ENCODE results near the gene ACSM5. TPM values are rescaled to one million over a fixed set of nuclear protein-coding genes. Genes with fewer than 3 reads are reported as not detected.

ACSM5 gene
- total and polyA plus RNA-seq, 2 of the 8 experiments (the other 6 are each of a cell fraction or from before 2014, with no cell fraction given) = not detected

- Histone ChIP-seq H3K4ac (replicated peaks; ENCODE audit: insufficient read length, low read depth, low read length) (no peak overlapping the region), H2BK12ac (ENCODE audit: low read depth, low read length) (no peak overlapping the region), H3K23ac (ENCODE audit: insufficient read length) (no peak overlapping the region), H3K79me2 (ENCODE audit: control insufficient read depth in 1 of 2, insufficient read depth in 2 of 2, low read length in 2 of 2) (no peaks in the 10 kb centered on the region), H4K91ac (replicated peaks; ENCODE audit: insufficient read length, low read length) (no peak overlapping the region), H2BK20ac (ENCODE audit: low read length) (no peak overlapping the region), H4K8ac (ENCODE audit: extremely low read depth, insufficient read depth, low read length) (no peak overlapping the region), H4K20me1 (replicated peaks in 1 of 2; ENCODE audit: control insufficient read depth in 1 of 2, insufficient read depth in 2 of 2, low read length in 2 of 2) (peaks cover 0 to 4% of the 10 kb centered on the region in 2 experiments), H3K56ac (replicated peaks; ENCODE audit: insufficient read length, low read depth, low read length) (no peak overlapping the region), H3K79me1 (ENCODE audit: low read depth, low read length) (no peaks in the 10 kb centered on the region), H2AK5ac (ENCODE audit: low read depth, low read length) (no peak overlapping the region), H4K5ac (ENCODE audit: insufficient read length, low read depth, low read length) (no peak overlapping the region), H3K4me1 (replicated peaks in 1 of 4; ENCODE audit: control insufficient read depth in 3 of 4, insufficient read depth in 4 of 4, low read length in 3 of 4) (peaks cover 0 to 5% (median 2%) of the 10 kb centered on the region in 4 experiments; a peak in 4 of 7 replicates), H3K36me3 (ENCODE audit: control insufficient read depth in 2 of 4, insufficient read depth in 4 of 4, low read length in 3 of 4) (no peaks in the 10 kb centered on the region), H2BK15ac (ENCODE audit: low read length) (no peak overlapping the region), H2BK120ac (replicated peaks; ENCODE audit: low read depth, low read length) (no peak overlapping the region), H3K14ac (ENCODE audit: insufficient read length) (no peak overlapping the region), H3K27ac (ENCODE audit: low read depth, low read length) (no peak overlapping the region), H3K4me2 (ENCODE audit: insufficient read depth in 1 of 2, low read depth in 2 of 2, low read length in 2 of 2) (no peak overlapping the region), H3K4me3 (ENCODE audit: extremely low read depth in 1 of 4, insufficient read depth in 2 of 4, low read depth in 3 of 4, low read length in 4 of 4) (no peak overlapping the region), H2AFZ (ENCODE audit: low read length) (no peak overlapping the region), H3K23me2 (ENCODE audit: low read depth, low read length) (peaks cover 4% of the 10 kb centered on the region; the same call in 1 of the 2 replicates), H3K27me3 (replicated peaks in 1 of 4; ENCODE audit: control insufficient read depth in 3 of 4, extremely low read depth in 1 of 4, insufficient read depth in 3 of 4, low read length in 3 of 4) (no peaks in the 10 kb centered on the region), H3K18ac (ENCODE audit: extremely low read depth, low read length) (no peak overlapping the region), H3K9me3 (ENCODE audit: insufficient read depth in 2 of 2, low read depth in 1 of 2, low read length in 1 of 2) (no peaks in the 10 kb centered on the region), H2BK5ac (ENCODE audit: low read depth, low read length) (no peak overlapping the region), H3K9ac (replicated peaks in 1 of 4; ENCODE audit: extremely low read depth in 1 of 4, low read depth in 3 of 4, low read length in 3 of 4) (no peak overlapping the region)
- DNase-seq (ENCODE audit: low read depth in 1 of 2, low spot score in 2 of 2) (no peak), FAIRE-seq (no peak)
- WGBS, 2 experiments (ENCODE audit: extremely low coverage in 1 of 2, insufficient coverage in 1 of 2, insufficient read length in 1 of 2, insufficient replicate concordance in 2 of 2, low coverage in 1 of 2, low lambda C conversion rate in 2 of 2, missing lambda C conversion rate in 1 of 2) = 81 to 100% methylated on average over 1 to 5 of the region's 5 CpGs
- ChIA-PET POLR2A (ENCODE audit: partially characterized antibody) (no interaction called here), CTCF (ENCODE audit: partially characterized antibody) (no interaction called here)
- TF ChIP-seq SUZ12 (IDR thresholded peaks at IDR 0.05; ENCODE audit: low read length) (no peak), ASH2L (IDR thresholded peaks at IDR 0.05; ENCODE audit: low read length) (no peak), CREB1 (IDR thresholded peaks at IDR 0.05) (no peak), PHF8 (conservative IDR thresholded peaks at IDR 0.05; ENCODE audit: low read depth, low read length) (no peak), KDM1A (IDR thresholded peaks at IDR 0.05; ENCODE audit: borderline replicate concordance, low read length) (no peak)
Observed at GRCh38 chr16:20391045-20391444, 18.3 kb upstream of the ACSM5 start.
